ENCODE measurements around the gene BRD4.

DNA sequence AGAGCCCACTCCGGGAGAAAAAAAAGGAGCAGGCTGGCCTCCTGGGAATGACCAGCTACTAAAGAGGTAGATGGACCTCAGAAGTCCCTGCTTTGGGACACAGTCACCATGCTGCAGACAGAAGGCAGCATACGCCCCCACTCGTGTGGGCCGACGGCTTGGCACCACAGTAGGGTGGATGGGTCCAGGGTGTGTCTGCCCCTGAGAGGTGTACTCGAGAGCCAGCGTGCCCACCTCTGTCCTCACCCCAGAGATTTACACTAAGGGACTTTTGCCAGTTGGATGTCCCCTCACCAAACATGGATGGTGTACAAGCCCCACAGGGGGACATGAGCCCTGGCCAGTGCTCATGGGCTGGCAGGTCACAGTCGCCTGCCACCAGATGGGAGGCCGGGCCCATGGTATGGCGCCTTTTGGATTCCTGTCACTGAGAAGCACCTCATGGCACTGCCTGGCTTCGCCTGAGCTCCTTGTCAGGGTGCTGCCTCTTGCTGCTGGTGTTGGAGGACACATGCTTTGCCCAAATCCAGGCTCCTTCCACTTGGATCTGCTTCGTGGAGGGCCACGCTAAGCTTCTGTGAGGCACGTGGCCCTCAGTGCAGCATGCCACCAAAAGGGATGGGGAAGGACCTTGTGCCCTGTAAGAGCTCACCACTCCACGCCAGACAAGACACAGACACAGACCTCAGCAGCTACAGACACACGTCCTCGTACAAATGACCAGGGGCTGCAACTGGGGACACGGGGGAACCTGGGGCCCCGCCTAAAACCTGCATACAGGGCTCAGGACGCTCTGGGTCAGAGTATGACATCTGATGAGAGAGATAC, 86.8 kb downstream of the BRD4 start:
- TF ChIP-seq, protein P1, sequence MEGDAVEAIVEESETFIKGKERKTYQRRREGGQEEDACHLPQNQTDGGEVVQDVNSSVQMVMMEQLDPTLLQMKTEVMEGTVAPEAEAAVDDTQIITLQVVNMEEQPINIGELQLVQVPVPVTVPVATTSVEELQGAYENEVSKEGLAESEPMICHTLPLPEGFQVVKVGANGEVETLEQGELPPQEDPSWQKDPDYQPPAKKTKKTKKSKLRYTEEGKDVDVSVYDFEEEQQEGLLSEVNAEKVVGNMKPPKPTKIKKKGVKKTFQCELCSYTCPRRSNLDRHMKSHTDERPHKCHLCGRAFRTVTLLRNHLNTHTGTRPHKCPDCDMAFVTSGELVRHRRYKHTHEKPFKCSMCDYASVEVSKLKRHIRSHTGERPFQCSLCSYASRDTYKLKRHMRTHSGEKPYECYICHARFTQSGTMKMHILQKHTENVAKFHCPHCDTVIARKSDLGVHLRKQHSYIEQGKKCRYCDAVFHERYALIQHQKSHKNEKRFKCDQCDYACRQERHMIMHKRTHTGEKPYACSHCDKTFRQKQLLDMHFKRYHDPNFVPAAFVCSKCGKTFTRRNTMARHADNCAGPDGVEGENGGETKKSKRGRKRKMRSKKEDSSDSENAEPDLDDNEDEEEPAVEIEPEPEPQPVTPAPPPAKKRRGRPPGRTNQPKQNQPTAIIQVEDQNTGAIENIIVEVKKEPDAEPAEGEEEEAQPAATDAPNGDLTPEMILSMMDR (IDR thresholded peaks at IDR 0.05 in 2 of 3, conservative IDR thresholded peaks at IDR 0.05 in 1 of 3; ENCODE audit: control insufficient read depth in 2 of 3, extremely low read depth in 1 of 3, insufficient read depth in 1 of 3, low read depth in 3 of 3, low read length in 3 of 3), result no peak
- TF ChIP-seq EGR1 (IDR thresholded peaks at IDR 0.05; ENCODE audit: borderline replicate concordance in 1 of 2, low read depth in 2 of 2, low read length in 2 of 2), result no peak
- no peak for TF ChIP-seq STAT1 (conservative IDR thresholded peaks at IDR 0.05)
- TF ChIP-seq SRF (IDR thresholded peaks at IDR 0.05; ENCODE audit: low read depth in 2 of 2, low read length in 2 of 2), result no peak
- TF ChIP-seq, protein P2, sequence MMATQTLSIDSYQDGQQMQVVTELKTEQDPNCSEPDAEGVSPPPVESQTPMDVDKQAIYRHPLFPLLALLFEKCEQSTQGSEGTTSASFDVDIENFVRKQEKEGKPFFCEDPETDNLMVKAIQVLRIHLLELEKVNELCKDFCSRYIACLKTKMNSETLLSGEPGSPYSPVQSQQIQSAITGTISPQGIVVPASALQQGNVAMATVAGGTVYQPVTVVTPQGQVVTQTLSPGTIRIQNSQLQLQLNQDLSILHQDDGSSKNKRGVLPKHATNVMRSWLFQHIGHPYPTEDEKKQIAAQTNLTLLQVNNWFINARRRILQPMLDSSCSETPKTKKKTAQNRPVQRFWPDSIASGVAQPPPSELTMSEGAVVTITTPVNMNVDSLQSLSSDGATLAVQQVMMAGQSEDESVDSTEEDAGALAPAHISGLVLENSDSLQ (IDR thresholded peaks at IDR 0.05), result no peak
- no peak for TF ChIP-seq MEF2A (IDR thresholded peaks at IDR 0.05; ENCODE audit: insufficient read depth, low read depth, low read length)
- no peak for TF ChIP-seq NR2C1 (IDR thresholded peaks at IDR 0.05)
- TF ChIP-seq, protein P3, sequence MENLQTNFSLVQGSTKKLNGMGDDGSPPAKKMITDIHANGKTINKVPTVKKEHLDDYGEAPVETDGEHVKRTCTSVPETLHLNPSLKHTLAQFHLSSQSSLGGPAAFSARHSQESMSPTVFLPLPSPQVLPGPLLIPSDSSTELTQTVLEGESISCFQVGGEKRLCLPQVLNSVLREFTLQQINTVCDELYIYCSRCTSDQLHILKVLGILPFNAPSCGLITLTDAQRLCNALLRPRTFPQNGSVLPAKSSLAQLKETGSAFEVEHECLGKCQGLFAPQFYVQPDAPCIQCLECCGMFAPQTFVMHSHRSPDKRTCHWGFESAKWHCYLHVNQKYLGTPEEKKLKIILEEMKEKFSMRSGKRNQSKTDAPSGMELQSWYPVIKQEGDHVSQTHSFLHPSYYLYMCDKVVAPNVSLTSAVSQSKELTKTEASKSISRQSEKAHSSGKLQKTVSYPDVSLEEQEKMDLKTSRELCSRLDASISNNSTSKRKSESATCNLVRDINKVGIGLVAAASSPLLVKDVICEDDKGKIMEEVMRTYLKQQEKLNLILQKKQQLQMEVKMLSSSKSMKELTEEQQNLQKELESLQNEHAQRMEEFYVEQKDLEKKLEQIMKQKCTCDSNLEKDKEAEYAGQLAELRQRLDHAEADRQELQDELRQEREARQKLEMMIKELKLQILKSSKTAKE (IDR thresholded peaks at IDR 0.05; ENCODE audit: low read depth, poor library complexity, severe bottlenecking), result no peak
- TF ChIP-seq CREB1 (IDR thresholded peaks at IDR 0.05; ENCODE audit: low read depth), result no peak
- TF ChIP-seq ZNF274 (IDR thresholded peaks at IDR 0.05; ENCODE audit: insufficient read depth, insufficient read length), result no peak
- TF ChIP-seq EZH2 (IDR thresholded peaks at IDR 0.05; ENCODE audit: borderline replicate concordance, control insufficient read depth, low read depth, low read length), result no peak
- TF ChIP-seq NBN (IDR thresholded peaks at IDR 0.05), result no peak
- no peak for TF ChIP-seq JUND (IDR thresholded peaks at IDR 0.05; ENCODE audit: low read depth, low read length)
